ENCODE data around the gene MUC5B.

- no peak for TF ChIP-seq CTCF (IDR thresholded peaks at IDR 0.05)
- no peak for TF ChIP-seq POLR2AphosphoS5 (IDR thresholded peaks at IDR 0.05)
- TF ChIP-seq POLR2A (IDR thresholded peaks at IDR 0.05) = no peak
Measured at GRCh38 chr11:1197431-1197885, 25.4 kb upstream of the MUC5B start.
